HEK293T (cell line): ENCODE data around the gene OSTF1.

Source experiments
- CTCF ChIA-PET: fragments of 350-600 bp; formaldehyde crosslinking; extraction: SDS; loops from one replicate; lab custom pipeline; 2021; ENCODE audit warnings: antibody characterized with exemption, inconsistent platforms; lab: Yijun Ruan, JAX
- POLR2A ChIA-PET: fragments of 350-600 bp; formaldehyde crosslinking; extraction: SDS; loops from one replicate; lab custom pipeline; 2020; ENCODE audit warnings: antibody characterized with exemption, inconsistent platforms; lab: Yijun Ruan, JAX
- DNase-seq: peaks from one replicate; pipeline ENCODE4 v3.0.0; 2012; ENCODE audit warnings: mixed read lengths; ENCODE audit errors: extremely low spot score
- ARNT ChIP-seq: fragments of 450-650 bp; IDR thresholded peaks from 2 replicates; pipeline ENCODE4 v1.6.1; 2017; ENCODE audit warnings: mild to moderate bottlenecking
- BHLHE40 ChIP-seq: fragments of 450-650 bp; IDR thresholded peaks from 2 replicates; pipeline ENCODE4 v1.6.1; 2016; ENCODE audit warnings: mild to moderate bottlenecking, moderate library complexity, borderline replicate concordance
- CTBP1 ChIP-seq: fragments of 450-650 bp; IDR thresholded peaks from 2 replicates; pipeline ENCODE4 v1.6.1; 2016; ENCODE audit warnings: borderline replicate concordance
- ELF4 ChIP-seq: fragments of 450-650 bp; IDR thresholded peaks from 2 replicates; pipeline ENCODE4 v1.6.1; 2017; ENCODE audit warnings: antibody characterized with exemption
- FOXA1 ChIP-seq: fragments of 450-650 bp; IDR thresholded peaks from 2 replicates; pipeline ENCODE4 v1.6.1; 2016; ENCODE audit warnings: mild to moderate bottlenecking
- FOXK2 ChIP-seq: fragments of 450-650 bp; IDR thresholded peaks from 2 replicates; pipeline ENCODE4 v1.6.1; 2016; ENCODE audit warnings: mild to moderate bottlenecking
- FOXM1 ChIP-seq: fragments of 450-650 bp; IDR thresholded peaks from 2 replicates; pipeline ENCODE4 v1.6.1; 2017; ENCODE audit warnings: mild to moderate bottlenecking, borderline replicate concordance
- HDGF ChIP-seq: fragments of 450-650 bp; IDR thresholded peaks from 2 replicates; pipeline ENCODE4 v1.6.1; 2017; ENCODE audit warnings: antibody characterized with exemption, borderline replicate concordance
- L3MBTL2 ChIP-seq: fragments of 450-650 bp; conservative IDR thresholded peaks from 2 replicates; pipeline ENCODE4 v1.6.1; 2016; ENCODE audit warnings: mild to moderate bottlenecking
- LEF1 ChIP-seq: fragments of 450-650 bp; IDR thresholded peaks from 2 replicates; pipeline ENCODE4 v1.6.1; 2017; ENCODE audit warnings: mild to moderate bottlenecking, borderline replicate concordance
- NFRKB ChIP-seq: fragments of 450-650 bp; IDR thresholded peaks from 2 replicates; pipeline ENCODE4 v1.6.1; 2016; ENCODE audit warnings: mild to moderate bottlenecking, moderate library complexity
- SP1 ChIP-seq: fragments of 450-650 bp; IDR thresholded peaks from 2 replicates; pipeline ENCODE4 v1.6.1; 2017
- SUZ12 ChIP-seq: fragments of 450-650 bp; IDR thresholded peaks from 2 replicates; pipeline ENCODE4 v1.6.1; 2016; ENCODE audit warnings: mild to moderate bottlenecking
- TARDBP ChIP-seq: fragments of 450-650 bp; IDR thresholded peaks from 2 replicates; pipeline ENCODE4 v1.6.1; 2016
- ZNF384 ChIP-seq: fragments of 450-650 bp; IDR thresholded peaks from 2 replicates; pipeline ENCODE4 v1.6.1; 2016
- TF ChIP-seq, protein P1 (sequence below): fragments of 450-650 bp; IDR thresholded peaks from 2 replicates; pipeline ENCODE4 v1.6.1; 2016

OSTF1 gene

GRCh38 chr9:75163764-75164163 is 75.5 kb downstream of the OSTF1 start:
- TF ChIP-seq FOXM1 (no peak), SP1 (no peak), FOXA1 (no peak), L3MBTL2 (no peak), ZNF384 (no peak), NFRKB (no peak), FOXK2 (no peak), LEF1 (no peak)
- no peak for DNase-seq
- POLR2A ChIA-PET: no interaction called here
- CTCF ChIA-PET: no interaction called here

- ChIA-PET POLR2A (no interaction called here), CTCF (no interaction called here)
- TF ChIP-seq FOXA1 (no peak), ARNT (no peak), LEF1 (no peak), ZNF384 (no peak), TARDBP (no peak), CTBP1 (no peak), HDGF (no peak), FOXM1 (no peak), FOXK2 (no peak), BHLHE40 (no peak), SUZ12 (no peak), L3MBTL2 (no peak), NFRKB (no peak)
- TF ChIP-seq, protein P1, sequence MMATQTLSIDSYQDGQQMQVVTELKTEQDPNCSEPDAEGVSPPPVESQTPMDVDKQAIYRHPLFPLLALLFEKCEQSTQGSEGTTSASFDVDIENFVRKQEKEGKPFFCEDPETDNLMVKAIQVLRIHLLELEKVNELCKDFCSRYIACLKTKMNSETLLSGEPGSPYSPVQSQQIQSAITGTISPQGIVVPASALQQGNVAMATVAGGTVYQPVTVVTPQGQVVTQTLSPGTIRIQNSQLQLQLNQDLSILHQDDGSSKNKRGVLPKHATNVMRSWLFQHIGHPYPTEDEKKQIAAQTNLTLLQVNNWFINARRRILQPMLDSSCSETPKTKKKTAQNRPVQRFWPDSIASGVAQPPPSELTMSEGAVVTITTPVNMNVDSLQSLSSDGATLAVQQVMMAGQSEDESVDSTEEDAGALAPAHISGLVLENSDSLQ: no peak
- no peak for DNase-seq
Observed at GRCh38 chr9:75164573-75164972, 76.3 kb downstream of the OSTF1 start.

GRCh38 chr9:75167281-75167680 is 79.0 kb downstream of the OSTF1 start:
- no peak for TF ChIP-seq BHLHE40
- no peak for TF ChIP-seq L3MBTL2
- no peak for TF ChIP-seq SP1
- TF ChIP-seq SUZ12: no peak
- TF ChIP-seq FOXK2: no peak
- TF ChIP-seq LEF1: no peak
- POLR2A ChIA-PET: no interaction called here
- CTCF ChIA-PET: no interaction called here
- DNase-seq: no peak

- POLR2A ChIA-PET: no interaction called here
- CTCF ChIA-PET: no interaction called here
- no peak for DNase-seq
- TF ChIP-seq L3MBTL2: no peak
- no peak for TF ChIP-seq SUZ12
- no peak for TF ChIP-seq ARNT
- no peak for TF ChIP-seq FOXM1
- TF ChIP-seq TARDBP: no peak
- no peak for TF ChIP-seq FOXA1
- no peak for TF ChIP-seq BHLHE40
Observed at GRCh38 chr9:75168270-75169178, 80.2 kb downstream of the OSTF1 start.

- CTCF ChIA-PET: no interaction called here
- TF ChIP-seq CTBP1 (no peak), FOXM1 (no peak), L3MBTL2 (no peak), NFRKB (no peak), FOXK2 (no peak), ELF4 (no peak), SP1 (no peak), FOXA1 (no peak), SUZ12 (no peak), BHLHE40 (no peak), TARDBP (no peak)
- TF ChIP-seq, protein P1: no peak
- POLR2A ChIA-PET: no interaction called here
- no peak for DNase-seq
Observed at GRCh38 chr9:75169623-75170022, 81.3 kb downstream of the OSTF1 start.

DNA sequence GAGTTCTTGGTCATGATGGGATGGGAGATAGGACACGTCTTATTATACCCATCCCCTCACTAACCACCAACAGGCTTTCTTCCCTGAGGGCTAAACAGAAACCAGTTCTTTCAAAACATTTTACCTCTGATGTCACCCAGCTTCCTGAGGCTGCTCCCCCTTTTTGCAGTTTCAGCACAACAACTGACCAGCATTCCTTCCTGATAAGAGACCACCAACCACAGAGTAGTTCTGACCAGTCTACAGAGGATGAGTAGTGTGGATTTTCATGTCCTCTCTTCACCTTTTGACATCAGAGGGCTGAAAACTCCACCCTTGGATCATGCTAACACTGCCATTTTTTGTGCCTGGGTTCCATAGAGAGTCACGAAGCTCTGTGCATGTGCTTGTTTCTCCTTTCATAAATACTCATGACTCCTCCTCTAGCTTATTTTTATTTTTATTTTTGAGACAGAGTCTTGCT is 82.6 kb downstream of the OSTF1 start:
- CTCF ChIA-PET: no interaction called here
- TF ChIP-seq NFRKB (no peak), FOXK2 (no peak), FOXA1 (no peak), FOXM1 (no peak), CTBP1 (no peak)
- TF ChIP-seq, protein P1: no peak
- no peak for DNase-seq
- POLR2A ChIA-PET: no interaction called here

DNA sequence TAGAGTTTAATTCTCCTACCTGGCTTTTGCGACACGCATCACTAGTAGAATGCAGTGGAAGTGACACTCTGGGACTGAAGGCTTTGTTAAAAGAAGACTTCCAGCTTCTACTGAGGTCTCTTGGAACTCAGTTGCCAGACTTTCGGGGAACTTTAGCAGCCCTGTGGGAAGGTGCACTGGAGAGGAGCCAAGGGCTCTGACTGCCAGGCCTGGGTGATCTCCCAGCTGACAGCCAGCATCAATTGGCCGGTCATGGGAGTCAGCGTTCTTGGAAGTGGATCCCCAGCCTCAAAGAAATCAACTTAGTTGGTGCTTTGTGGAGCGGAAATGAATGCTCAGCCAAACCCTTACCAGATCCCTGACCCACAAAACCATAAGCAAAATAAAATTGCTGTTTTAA is 87.1 kb downstream of the OSTF1 start:
- ChIA-PET CTCF (no interaction called here), POLR2A (no interaction called here)
- no peak for DNase-seq
- TF ChIP-seq ELF4: no peak
- TF ChIP-seq, protein P1: no peak
- no peak for TF ChIP-seq TARDBP
- no peak for TF ChIP-seq L3MBTL2
- TF ChIP-seq SUZ12: no peak
- TF ChIP-seq NFRKB: no peak
- no peak for TF ChIP-seq HDGF
- TF ChIP-seq FOXM1: no peak
- no peak for TF ChIP-seq BHLHE40
- TF ChIP-seq LEF1: no peak
- no peak for TF ChIP-seq FOXA1
- TF ChIP-seq ZNF384: no peak
- no peak for TF ChIP-seq ARNT
